SK-N-MC (cell line): ENCODE data around the gene OR4L1.
"Not testable (repeated sequence)": the region's sequence is repeated elsewhere in the genome, so short reads cannot be mapped to it uniquely, and the experiment has no call there.

ENCODE experiments used
- DNase-seq: peaks from one replicate; pipeline ENCODE4 v3.0.0-alpha.2; 2011; ENCODE audit warnings: low read depth, low spot score
- H3K27ac ChIP-seq: fragments of 200-600 bp; sonication (generic); 2 replicates; pipeline ENCODE4 v1.5.1; 2016; ENCODE audit warnings: mixed run types
- H3K36me3 ChIP-seq: fragments of 200-600 bp; sonication (generic); 2 replicates; pipeline ENCODE4 v1.6.1; 2017; ENCODE audit warnings: antibody characterized with exemption, low read length, mixed read lengths; ENCODE audit not compliant: insufficient read depth
- H3K4me3 ChIP-seq: fragments of 200-600 bp; sonication (generic); 2 replicates; pipeline ENCODE4 v1.5.1; 2016
- H3K9ac ChIP-seq: fragments of 200-600 bp; sonication (generic); 2 replicates; pipeline ENCODE4 v1.8.0; 2017; ENCODE audit warnings: mixed run types, mixed read lengths; ENCODE audit not compliant: insufficient read length
- H3K9me3 ChIP-seq: fragments of 200-600 bp; sonication (generic); 2 replicates; pipeline ENCODE4 v1.6.1; 2017; ENCODE audit warnings: low read depth, mild to moderate bottlenecking, antibody characterized with exemption, low read length, moderate library complexity, mixed read lengths
- EZH2 ChIP-seq: fragments of 200-600 bp; sonication (generic); IDR thresholded peaks from one replicate; pipeline ENCODE4 v1.6.1; 2017; ENCODE audit warnings: antibody characterized with exemption
- FOXP2 ChIP-seq: optimal IDR thresholded peaks from 2 replicates; pipeline ENCODE3; 2011; ENCODE audit warnings: mild to moderate bottlenecking, moderate library complexity; ENCODE audit not compliant: insufficient read depth; ENCODE audit errors: extremely low read length, control extremely low read depth
- POLR2AphosphoS5 ChIP-seq: IDR thresholded peaks from 2 replicates; pipeline ENCODE4 v1.6.1; 2012; ENCODE audit warnings: mild to moderate bottlenecking, low read depth, low read length, borderline replicate concordance

OR4L1 gene

GRCh38 chr14:20059745-20060144 lies at the start of gene OR4L1:
Gene OR4L1 (plus strand): TSS chr14:20060045. CDS start chr14:20060045, 0 bp downstream.
- TF ChIP-seq POLR2AphosphoS5 (no peak), FOXP2 (no peak), EZH2 (no peak)
- H3K9me3 ChIP-seq: no peaks in the 10 kb centered on the region
- H3K9ac ChIP-seq: no peak within 1 kb of the TSS
- DNase-seq: no peak
- H3K36me3 ChIP-seq: no peaks in the 10 kb centered on the region
- H3K27ac ChIP-seq: no peak within 1 kb of the TSS
- H3K4me3 ChIP-seq: no peak within 1 kb of the TSS

GRCh38 chr14:20019257-20019865 lies 40.5 kb upstream of the OR4L1 start, which contains the start of gene OR4K14:
Gene OR4K14 (minus strand): TSS chr14:20019307. CDS start chr14:20015193, 4,114 bp downstream.
- H3K9ac ChIP-seq: no peak within 1 kb of the TSS
- no peak within 1 kb of the TSS for H3K4me3 ChIP-seq
- no peak for TF ChIP-seq POLR2AphosphoS5
- DNase-seq: no peak
- no peaks in the 10 kb centered on the region for H3K9me3 ChIP-seq
- no peak within 1 kb of the TSS for H3K27ac ChIP-seq
- no peaks in the 10 kb centered on the region for H3K36me3 ChIP-seq

- Histone ChIP-seq H3K36me3 (no peaks in the 10 kb centered on the region), H3K9me3 (no peaks in the 10 kb centered on the region), H3K27ac (no peak overlapping the region), H3K9ac (no peak overlapping the region), H3K4me3 (no peak overlapping the region)
- DNase-seq: no peak
- TF ChIP-seq POLR2AphosphoS5: no peak
- TF ChIP-seq FOXP2: no peak
- no peak for TF ChIP-seq EZH2
Measured at GRCh38 chr14:20031058-20031457, 28.8 kb upstream of the OR4L1 start.

- Histone ChIP-seq H3K9ac (no peak overlapping the region), H3K36me3 (no peaks in the 10 kb centered on the region), H3K4me3 (no peak overlapping the region), H3K27ac (no peak overlapping the region), H3K9me3 (no peaks in the 10 kb centered on the region)
- TF ChIP-seq EZH2 (no peak), FOXP2 (no peak), POLR2AphosphoS5 (no peak)
- no peak for DNase-seq
Measured at GRCh38 chr14:20035449-20035848, 24.4 kb upstream of the OR4L1 start.

- no peak within 1 kb of the TSS for H3K9ac ChIP-seq
- H3K4me3 ChIP-seq: no peak within 1 kb of the TSS
- no peaks in the 10 kb centered on the region for H3K36me3 ChIP-seq
- TF ChIP-seq FOXP2 (no peak), POLR2AphosphoS5 (no peak), EZH2 (no peak)
- DNase-seq: no peak
- no peaks in the 10 kb centered on the region for H3K9me3 ChIP-seq
- no peak within 1 kb of the TSS for H3K27ac ChIP-seq
Measured at GRCh38 chr14:20035938-20036337, 23.9 kb upstream of the OR4L1 start, which contains the start of gene OR4K13. Gene OR4K13 (minus strand): TSS chr14:20036038. CDS start chr14:20034758, 1,280 bp downstream.

GRCh38 chr14:20044243-20044642 lies 15.6 kb upstream of the OR4L1 start:
- H3K9me3 ChIP-seq: no peaks in the 10 kb centered on the region

GRCh38 chr14:20048202-20048601 lies 11.6 kb upstream of the OR4L1 start:
- H3K36me3 ChIP-seq: no peaks in the 10 kb centered on the region

More at GRCh38 chr14:20044243-20044642, 15.6 kb upstream of the OR4L1 start:
- H3K36me3 ChIP-seq: no peaks in the 10 kb centered on the region
- no peak for DNase-seq
- H3K27ac ChIP-seq: no peak overlapping the region
- no peak overlapping the region for H3K4me3 ChIP-seq
- TF ChIP-seq EZH2 (no peak), FOXP2 (no peak), POLR2AphosphoS5 (no peak)
- H3K9ac ChIP-seq: no peak overlapping the region

GRCh38 chr14:20092050-20092449 lies 32.2 kb downstream of the OR4L1 start:
- no peak for TF ChIP-seq FOXP2
- no peak for TF ChIP-seq POLR2AphosphoS5
- no peak for TF ChIP-seq EZH2
- Histone ChIP-seq H3K9ac (no peak overlapping the region), H3K27ac (no peak overlapping the region), H3K9me3 (no peaks in the 10 kb centered on the region), H3K36me3 (no peaks in the 10 kb centered on the region), H3K4me3 (no peak overlapping the region)
- no peak for DNase-seq

More at GRCh38 chr14:20048202-20048601, 11.6 kb upstream of the OR4L1 start:
- no peak overlapping the region for H3K27ac ChIP-seq
- DNase-seq: no peak
- no peaks in the 10 kb centered on the region for H3K9me3 ChIP-seq
- no peak overlapping the region for H3K9ac ChIP-seq
- no peak overlapping the region for H3K4me3 ChIP-seq
- TF ChIP-seq FOXP2 (no peak), EZH2 (no peak), POLR2AphosphoS5 (no peak)

GRCh38 chr14:20093442-20093841 lies 33.6 kb downstream of the OR4L1 start:
- no peak for TF ChIP-seq FOXP2
- Histone ChIP-seq H3K36me3 (no peaks in the 10 kb centered on the region), H3K9ac (no peak overlapping the region), H3K4me3 (no peak overlapping the region), H3K27ac (no peak overlapping the region), H3K9me3 (no peaks in the 10 kb centered on the region)
- DNase-seq: no peak

- not testable (repeated sequence) for H3K27ac ChIP-seq, H3K36me3 ChIP-seq, DNase-seq, H3K9ac ChIP-seq, H3K4me3 ChIP-seq, H3K9me3 ChIP-seq
Measured at GRCh38 chr14:20098926-20099770, 39.3 kb downstream of the OR4L1 start.
